HepG2 (cell line): ENCODE measurements around the gene HOXA6. TPM values are rescaled to one million over a fixed set of nuclear protein-coding genes. Genes with fewer than 3 reads are reported as not detected.

ENCODE experiments used
- ARNT ChIP-seq: fragments of 450-650 bp; IDR thresholded peaks from 2 replicates; pipeline ENCODE4 v1.6.1; 2017
- ASH2L ChIP-seq: fragments of 300-600, 200-600 bp; sonication (generic); IDR thresholded peaks from 2 replicates; pipeline ENCODE4 v1.7.0; 2017; ENCODE audit warnings: low read depth, mild to moderate bottlenecking, moderate library complexity, mixed read lengths, low read length; ENCODE audit not compliant: insufficient read length
- CBFB ChIP-seq: sonication (generic); formaldehyde crosslinking; IDR thresholded peaks from 2 replicates; pipeline ENCODE4 v1.4.0; 2020; ENCODE audit warnings: missing genetic modification reagents
- CBX5 ChIP-seq: sonication (generic); formaldehyde crosslinking; IDR thresholded peaks from 2 replicates; pipeline ENCODE4 v1.4.0; 2020; ENCODE audit warnings: missing genetic modification reagents, borderline replicate concordance
- EEA1 ChIP-seq: sonication (generic); formaldehyde crosslinking; IDR thresholded peaks from 2 replicates; pipeline ENCODE4 v1.5.1; 2020; ENCODE audit warnings: mild to moderate bottlenecking, missing genetic modification reagents, borderline replicate concordance
- MTA3 ChIP-seq: sonication (generic); formaldehyde crosslinking; IDR thresholded peaks from 2 replicates; pipeline ENCODE4 v1.4.0; 2020; ENCODE audit warnings: missing genetic modification reagents
- PCBP1 ChIP-seq: fragments of 200-400 bp; formaldehyde crosslinking; IDR thresholded peaks from 2 replicates; pipeline ENCODE4 v1.6.1; 2017; ENCODE audit warnings: mild to moderate bottlenecking, low read depth, low read length, borderline replicate concordance
- ZBTB10 ChIP-seq: sonication (generic); formaldehyde crosslinking; IDR thresholded peaks from 2 replicates; pipeline ENCODE4 v1.4.0; 2020; ENCODE audit warnings: missing genetic modification reagents, borderline replicate concordance
- ZFY ChIP-seq: sonication (generic); formaldehyde crosslinking; IDR thresholded peaks from 2 replicates; pipeline ENCODE4 v1.4.0; 2020; ENCODE audit warnings: missing genetic modification reagents
- ZNF367 ChIP-seq: sonication (generic); formaldehyde crosslinking; IDR thresholded peaks from 2 replicates; pipeline ENCODE4 v1.4.0; 2020; ENCODE audit warnings: missing genetic modification reagents, borderline replicate concordance
- ZNF510 ChIP-seq: sonication (generic); formaldehyde crosslinking; IDR thresholded peaks from 2 replicates; pipeline ENCODE4 v1.4.0; 2020; ENCODE audit warnings: low read depth, mild to moderate bottlenecking, missing genetic modification reagents
- ZNF530 ChIP-seq: sonication (generic); formaldehyde crosslinking; IDR thresholded peaks from 2 replicates; pipeline ENCODE4 v1.5.0; 2020; ENCODE audit warnings: low read depth, mild to moderate bottlenecking, missing genetic modification reagents
- ZNF772 ChIP-seq: sonication (generic); formaldehyde crosslinking; IDR thresholded peaks from 2 replicates; pipeline ENCODE4 v1.5.0; 2020; ENCODE audit warnings: mild to moderate bottlenecking, missing genetic modification reagents
- polyA plus RNA-seq, 8 experiments: library from polyadenylated mRNA; depleted of rRNA in 3 of 8; stranded (reverse) in 7 of 8; unstranded in 1 of 8; fragments of >200 nt; fragmentation: Illumina TruSeq in 4 of 8; extraction: Trizol in 4 of 8; gene quantifications; 2 replicates each; pipeline versions ENCODE4 v1.2.1 to v1.2.3, GENCODE V29; 2011 to 2016; ENCODE audit warnings: low read depth in 4 of 8, missing spikeins in 1 of 8, mixed read lengths in 1 of 8; ENCODE audit not compliant: insufficient read depth in 1 of 8
- total RNA-seq, 5 experiments: library from RNA; depleted of rRNA; stranded (reverse); fragments of >200 nt; fragmentation: Illumina TruSeq; extraction: Trizol; gene quantifications; 2 replicates each; pipeline ENCODE4 v1.2.3, GENCODE V29; 2016; ENCODE audit warnings: low read depth in 1 of 5
- TF ChIP-seq, protein P1 (sequence below): sonication (generic); formaldehyde crosslinking; IDR thresholded peaks from 2 replicates; pipeline ENCODE4 v1.5.1; 2020; ENCODE audit warnings: mild to moderate bottlenecking, missing genetic modification reagents, moderate library complexity
- TF ChIP-seq, protein P2 (sequence below): sonication (generic); formaldehyde crosslinking; IDR thresholded peaks from 2 replicates; pipeline ENCODE4 v1.8.1; 2023; ENCODE audit warnings: mild to moderate bottlenecking, moderate library complexity, missing genetic modification reagents
- TF ChIP-seq, protein P3 (sequence below): sonication (generic); formaldehyde crosslinking; conservative IDR thresholded peaks from 2 replicates; pipeline ENCODE4 v1.4.0; 2020; ENCODE audit warnings: missing genetic modification reagents
- TF ChIP-seq, protein P4 (sequence below): IDR thresholded peaks from 2 replicates; pipeline ENCODE4 v1.6.1; 2016; ENCODE audit warnings: missing compliant biosample characterization, missing genetic modification reagents, borderline replicate concordance

The HOXA6 gene
- total and polyA plus RNA-seq, 2 of the 13 experiments (the other 11 are each of a cell fraction or from before 2014, with no cell fraction given) = 1.3 to 1.5 TPM

GRCh38 chr7:27182861-27183681 lies 35.5 kb upstream of the HOXA6 start (continued):
- TF ChIP-seq ZBTB10 (CRISPR knock-in tag) = no peak
- no peak for TF ChIP-seq ASH2L
- TF ChIP-seq, protein P1, sequence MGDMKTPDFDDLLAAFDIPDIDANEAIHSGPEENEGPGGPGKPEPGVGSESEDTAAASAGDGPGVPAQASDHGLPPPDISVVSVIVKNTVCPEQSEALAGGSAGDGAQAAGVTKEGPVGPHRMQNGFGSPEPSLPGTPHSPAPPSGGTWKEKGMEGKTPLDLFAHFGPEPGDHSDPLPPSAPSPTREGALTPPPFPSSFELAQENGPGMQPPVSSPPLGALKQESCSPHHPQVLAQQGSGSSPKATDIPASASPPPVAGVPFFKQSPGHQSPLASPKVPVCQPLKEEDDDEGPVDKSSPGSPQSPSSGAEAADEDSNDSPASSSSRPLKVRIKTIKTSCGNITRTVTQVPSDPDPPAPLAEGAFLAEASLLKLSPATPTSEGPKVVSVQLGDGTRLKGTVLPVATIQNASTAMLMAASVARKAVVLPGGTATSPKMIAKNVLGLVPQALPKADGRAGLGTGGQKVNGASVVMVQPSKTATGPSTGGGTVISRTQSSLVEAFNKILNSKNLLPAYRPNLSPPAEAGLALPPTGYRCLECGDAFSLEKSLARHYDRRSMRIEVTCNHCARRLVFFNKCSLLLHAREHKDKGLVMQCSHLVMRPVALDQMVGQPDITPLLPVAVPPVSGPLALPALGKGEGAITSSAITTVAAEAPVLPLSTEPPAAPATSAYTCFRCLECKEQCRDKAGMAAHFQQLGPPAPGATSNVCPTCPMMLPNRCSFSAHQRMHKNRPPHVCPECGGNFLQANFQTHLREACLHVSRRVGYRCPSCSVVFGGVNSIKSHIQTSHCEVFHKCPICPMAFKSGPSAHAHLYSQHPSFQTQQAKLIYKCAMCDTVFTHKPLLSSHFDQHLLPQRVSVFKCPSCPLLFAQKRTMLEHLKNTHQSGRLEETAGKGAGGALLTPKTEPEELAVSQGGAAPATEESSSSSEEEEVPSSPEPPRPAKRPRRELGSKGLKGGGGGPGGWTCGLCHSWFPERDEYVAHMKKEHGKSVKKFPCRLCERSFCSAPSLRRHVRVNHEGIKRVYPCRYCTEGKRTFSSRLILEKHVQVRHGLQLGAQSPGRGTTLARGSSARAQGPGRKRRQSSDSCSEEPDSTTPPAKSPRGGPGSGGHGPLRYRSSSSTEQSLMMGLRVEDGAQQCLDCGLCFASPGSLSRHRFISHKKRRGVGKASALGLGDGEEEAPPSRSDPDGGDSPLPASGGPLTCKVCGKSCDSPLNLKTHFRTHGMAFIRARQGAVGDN (CRISPR knock-in tag) = 0 out of 2 replicates have a peak, but pooled peaks have one; percentile 12
- no peak for TF ChIP-seq MTA3 (CRISPR knock-in tag)
- no peak for TF ChIP-seq ZNF772 (CRISPR knock-in tag)
- TF ChIP-seq ZNF530 (CRISPR knock-in tag) = no peak
- no peak for TF ChIP-seq ARNT
- TF ChIP-seq PCBP1 = 0 out of 2 replicates have a peak, but pooled peaks have one; percentile 34
- no peak for TF ChIP-seq ZNF367
- TF ChIP-seq, protein P2, sequence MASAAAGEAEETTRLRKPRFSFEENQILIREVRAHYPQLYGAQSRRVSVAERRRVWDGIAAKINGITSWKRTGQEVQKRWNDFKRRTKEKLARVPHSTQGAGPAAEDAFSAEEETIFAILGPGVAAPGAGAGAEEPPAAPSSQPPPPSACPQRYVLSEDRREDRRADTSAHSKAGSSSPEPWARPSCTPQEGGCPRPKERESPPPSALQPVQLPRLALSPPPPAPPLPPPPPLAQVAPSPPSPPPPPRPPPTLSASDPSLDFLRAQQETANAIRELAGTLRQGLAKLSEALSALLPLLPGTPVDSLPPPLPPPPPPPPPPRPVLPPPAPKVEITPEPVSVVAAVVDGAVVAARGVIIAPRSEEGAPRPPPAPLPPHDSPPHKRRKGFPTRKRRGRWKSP = 0 out of 2 replicates have a peak, but pooled peaks have one; percentile 9
- TF ChIP-seq EEA1 = no peak
- no peak for TF ChIP-seq ZFY (CRISPR knock-in tag)
- no peak for TF ChIP-seq CBFB (CRISPR knock-in tag)
- TF ChIP-seq ZNF510 = no peak
- TF ChIP-seq, protein P3, sequence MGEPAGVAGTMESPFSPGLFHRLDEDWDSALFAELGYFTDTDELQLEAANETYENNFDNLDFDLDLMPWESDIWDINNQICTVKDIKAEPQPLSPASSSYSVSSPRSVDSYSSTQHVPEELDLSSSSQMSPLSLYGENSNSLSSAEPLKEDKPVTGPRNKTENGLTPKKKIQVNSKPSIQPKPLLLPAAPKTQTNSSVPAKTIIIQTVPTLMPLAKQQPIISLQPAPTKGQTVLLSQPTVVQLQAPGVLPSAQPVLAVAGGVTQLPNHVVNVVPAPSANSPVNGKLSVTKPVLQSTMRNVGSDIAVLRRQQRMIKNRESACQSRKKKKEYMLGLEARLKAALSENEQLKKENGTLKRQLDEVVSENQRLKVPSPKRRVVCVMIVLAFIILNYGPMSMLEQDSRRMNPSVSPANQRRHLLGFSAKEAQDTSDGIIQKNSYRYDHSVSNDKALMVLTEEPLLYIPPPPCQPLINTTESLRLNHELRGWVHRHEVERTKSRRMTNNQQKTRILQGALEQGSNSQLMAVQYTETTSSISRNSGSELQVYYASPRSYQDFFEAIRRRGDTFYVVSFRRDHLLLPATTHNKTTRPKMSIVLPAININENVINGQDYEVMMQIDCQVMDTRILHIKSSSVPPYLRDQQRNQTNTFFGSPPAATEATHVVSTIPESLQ (CRISPR knock-in tag) = no peak
- TF ChIP-seq, protein P4, sequence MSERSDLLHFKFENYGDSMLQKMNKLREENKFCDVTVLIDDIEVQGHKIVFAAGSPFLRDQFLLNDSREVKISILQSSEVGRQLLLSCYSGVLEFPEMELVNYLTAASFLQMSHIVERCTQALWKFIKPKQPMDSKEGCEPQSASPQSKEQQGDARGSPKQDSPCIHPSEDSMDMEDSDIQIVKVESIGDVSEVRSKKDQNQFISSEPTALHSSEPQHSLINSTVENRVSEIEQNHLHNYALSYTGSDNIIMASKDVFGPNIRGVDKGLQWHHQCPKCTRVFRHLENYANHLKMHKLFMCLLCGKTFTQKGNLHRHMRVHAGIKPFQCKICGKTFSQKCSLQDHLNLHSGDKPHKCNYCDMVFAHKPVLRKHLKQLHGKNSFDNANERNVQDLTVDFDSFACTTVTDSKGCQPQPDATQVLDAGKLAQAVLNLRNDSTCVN (CRISPR knock-in tag) = no peak
- TF ChIP-seq CBX5 = no peak
